ENCODE measurements around the gene AGAP1. TPM values are rescaled to one million over a fixed set of nuclear protein-coding genes. Genes with fewer than 3 reads are reported as not detected.

The AGAP1 gene
- polyA plus RNA-seq, 2 of the 4 experiments (the other 2 are of a cell fraction): 20.2 to 21.9 TPM

DNA sequence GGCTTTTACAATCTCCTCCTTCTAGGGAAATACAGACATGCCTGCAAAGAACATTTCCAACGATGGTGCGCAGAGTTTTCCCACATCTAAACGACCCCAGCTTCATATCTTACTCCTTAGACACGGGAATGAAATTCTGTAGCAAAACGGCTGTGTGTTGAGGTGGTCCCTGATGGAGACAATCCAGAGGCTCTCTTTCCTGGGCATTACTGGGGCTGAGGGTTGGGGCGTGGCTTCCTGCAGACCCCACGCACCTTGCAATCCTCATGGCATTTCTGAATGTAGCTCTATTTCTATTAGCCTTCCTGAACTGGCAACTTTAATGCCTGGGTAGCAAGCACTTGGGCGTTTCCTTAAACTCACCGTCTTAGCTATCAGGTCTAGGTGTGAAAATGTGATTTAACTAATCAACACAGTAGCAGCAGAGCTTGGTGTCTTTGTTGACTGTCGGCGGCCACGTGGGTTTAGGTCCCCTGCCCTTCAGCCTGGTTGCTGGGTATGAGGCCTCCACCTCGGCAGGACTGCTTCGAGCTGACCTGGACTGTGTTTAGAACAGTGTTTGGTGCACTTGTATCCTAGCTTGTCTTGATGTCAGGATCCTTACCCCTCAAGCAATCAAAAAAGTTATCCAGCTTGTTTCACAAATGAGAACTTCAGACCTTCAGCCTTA is 431.5 kb downstream of the AGAP1 start:
- no peaks in the 10 kb centered on the region for H3K9me3 ChIP-seq
- H3K4me1 ChIP-seq: no peaks in the 10 kb centered on the region
- ChIA-PET POLR2A (no interaction called here), CTCF (interaction anchor here (0.7 to 0.8 kb wide), 2 partner anchors 15 to 255 kb away, joined by 3 read pairs; no protein-coding TSS in a partner anchor)
- WGBS (ENCODE audit: missing lambda C conversion rate): 78% methylated on average over 14 of the region's 14 CpGs
- FAIRE-seq (no peak), DNase-seq (ENCODE audit: low read depth in 1 of 2, low spot score in 1 of 2) (no peak), ATAC-seq (no peak)
- no peak overlapping the region for H3K4me2 ChIP-seq
- H3K4me3 ChIP-seq: no peak overlapping the region
- H3K27ac ChIP-seq: no peak overlapping the region
- TF ChIP-seq TFCP2L1 (CRISPR knock-in tag; IDR thresholded peaks at IDR 0.05): no peak
- TF ChIP-seq NFE2L2 (conservative IDR thresholded peaks at IDR 0.05; ENCODE audit: low read length): no peak
- TF ChIP-seq KDM1A (IDR thresholded peaks at IDR 0.05; ENCODE audit: low read depth): no peak
- no peak for TF ChIP-seq RFX5 (IDR thresholded peaks at IDR 0.05)
- no peak for TF ChIP-seq ZC3H11A (IDR thresholded peaks at IDR 0.05)
- TF ChIP-seq NR3C1 (IDR thresholded peaks at IDR 0.05): no peak
- no peak for TF ChIP-seq CBX2 (IDR thresholded peaks at IDR 0.05; ENCODE audit: borderline replicate concordance, low read depth)
- no peak for TF ChIP-seq FOXS1 (CRISPR knock-in tag; IDR thresholded peaks at IDR 0.05)
- no peak for TF ChIP-seq HEYL (CRISPR knock-in tag; IDR thresholded peaks at IDR 0.05)
- no peak for TF ChIP-seq ZSCAN20 (CRISPR knock-in tag; IDR thresholded peaks at IDR 0.05)
- no peak for TF ChIP-seq CTCF (IDR thresholded peaks at IDR 0.05)
- no peak for TF ChIP-seq JUNB (IDR thresholded peaks at IDR 0.05)
- TF ChIP-seq, protein P1, sequence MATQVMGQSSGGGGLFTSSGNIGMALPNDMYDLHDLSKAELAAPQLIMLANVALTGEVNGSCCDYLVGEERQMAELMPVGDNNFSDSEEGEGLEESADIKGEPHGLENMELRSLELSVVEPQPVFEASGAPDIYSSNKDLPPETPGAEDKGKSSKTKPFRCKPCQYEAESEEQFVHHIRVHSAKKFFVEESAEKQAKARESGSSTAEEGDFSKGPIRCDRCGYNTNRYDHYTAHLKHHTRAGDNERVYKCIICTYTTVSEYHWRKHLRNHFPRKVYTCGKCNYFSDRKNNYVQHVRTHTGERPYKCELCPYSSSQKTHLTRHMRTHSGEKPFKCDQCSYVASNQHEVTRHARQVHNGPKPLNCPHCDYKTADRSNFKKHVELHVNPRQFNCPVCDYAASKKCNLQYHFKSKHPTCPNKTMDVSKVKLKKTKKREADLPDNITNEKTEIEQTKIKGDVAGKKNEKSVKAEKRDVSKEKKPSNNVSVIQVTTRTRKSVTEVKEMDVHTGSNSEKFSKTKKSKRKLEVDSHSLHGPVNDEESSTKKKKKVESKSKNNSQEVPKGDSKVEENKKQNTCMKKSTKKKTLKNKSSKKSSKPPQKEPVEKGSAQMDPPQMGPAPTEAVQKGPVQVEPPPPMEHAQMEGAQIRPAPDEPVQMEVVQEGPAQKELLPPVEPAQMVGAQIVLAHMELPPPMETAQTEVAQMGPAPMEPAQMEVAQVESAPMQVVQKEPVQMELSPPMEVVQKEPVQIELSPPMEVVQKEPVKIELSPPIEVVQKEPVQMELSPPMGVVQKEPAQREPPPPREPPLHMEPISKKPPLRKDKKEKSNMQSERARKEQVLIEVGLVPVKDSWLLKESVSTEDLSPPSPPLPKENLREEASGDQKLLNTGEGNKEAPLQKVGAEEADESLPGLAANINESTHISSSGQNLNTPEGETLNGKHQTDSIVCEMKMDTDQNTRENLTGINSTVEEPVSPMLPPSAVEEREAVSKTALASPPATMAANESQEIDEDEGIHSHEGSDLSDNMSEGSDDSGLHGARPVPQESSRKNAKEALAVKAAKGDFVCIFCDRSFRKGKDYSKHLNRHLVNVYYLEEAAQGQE (IDR thresholded peaks at IDR 0.05): no peak
- TF ChIP-seq KDM5A (IDR thresholded peaks at IDR 0.05): no peak

DNA sequence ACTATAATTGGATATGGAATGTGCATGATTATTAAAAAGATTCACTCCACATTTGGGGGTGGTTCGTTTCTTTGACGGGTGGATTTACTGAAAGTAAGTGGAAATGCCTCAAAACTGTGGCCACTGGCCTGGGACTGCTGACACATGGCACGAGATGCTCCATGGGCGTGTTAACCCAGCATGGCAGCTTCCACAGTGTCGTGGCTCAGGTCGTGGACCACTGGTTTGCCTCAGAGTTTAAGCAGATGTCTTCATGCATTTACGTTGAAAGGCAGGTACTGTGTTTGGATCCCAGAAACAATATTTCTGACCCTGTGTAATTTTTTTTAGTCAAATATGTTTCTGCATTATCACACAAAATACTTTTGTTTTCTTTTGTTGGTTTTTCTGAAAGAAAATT is 432.4 kb downstream of the AGAP1 start:
- POLR2A ChIA-PET: no interaction called here
- TF ChIP-seq MAFK (IDR thresholded peaks at IDR 0.05; ENCODE audit: partially characterized antibody) (no peak), PHF8 (IDR thresholded peaks at IDR 0.05; ENCODE audit: borderline replicate concordance, low read depth) (no peak), ELK1 (IDR thresholded peaks at IDR 0.05; ENCODE audit: low read depth, low read length) (no peak), JUNB (IDR thresholded peaks at IDR 0.05) (no peak), POLR2A (IDR thresholded peaks at IDR 0.05; ENCODE audit: low read length) (no peak), HOXB13 (CRISPR knock-in tag; IDR thresholded peaks at IDR 0.05; ENCODE audit: low read depth) (no peak), EP300 (IDR thresholded peaks at IDR 0.05) (no peak), KDM5A (IDR thresholded peaks at IDR 0.05) (no peak), PBX3 (IDR thresholded peaks at IDR 0.05) (no peak), FOSL2 (IDR thresholded peaks at IDR 0.05) (no peak), FOSL2 (CRISPR knock-in tag; IDR thresholded peaks at IDR 0.05) (no peak), NR3C1 (IDR thresholded peaks at IDR 0.05) (no peak), ZSCAN20 (CRISPR knock-in tag; IDR thresholded peaks at IDR 0.05) (no peak)
- TF ChIP-seq, protein P2, sequence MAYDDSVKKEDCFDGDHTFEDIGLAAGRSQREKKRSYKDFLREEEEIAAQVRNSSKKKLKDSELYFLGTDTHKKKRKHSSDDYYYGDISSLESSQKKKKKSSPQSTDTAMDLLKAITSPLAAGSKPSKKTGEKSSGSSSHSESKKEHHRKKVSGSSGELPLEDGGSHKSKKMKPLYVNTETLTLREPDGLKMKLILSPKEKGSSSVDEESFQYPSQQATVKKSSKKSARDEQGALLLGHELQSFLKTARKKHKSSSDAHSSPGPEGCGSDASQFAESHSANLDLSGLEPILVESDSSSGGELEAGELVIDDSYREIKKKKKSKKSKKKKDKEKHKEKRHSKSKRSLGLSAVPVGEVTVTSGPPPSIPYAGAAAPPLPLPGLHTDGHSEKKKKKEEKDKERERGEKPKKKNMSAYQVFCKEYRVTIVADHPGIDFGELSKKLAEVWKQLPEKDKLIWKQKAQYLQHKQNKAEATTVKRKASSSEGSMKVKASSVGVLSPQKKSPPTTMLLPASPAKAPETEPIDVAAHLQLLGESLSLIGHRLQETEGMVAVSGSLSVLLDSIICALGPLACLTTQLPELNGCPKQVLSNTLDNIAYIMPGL (CRISPR knock-in tag; IDR thresholded peaks at IDR 0.05; ENCODE audit: borderline replicate concordance): no peak
- TF ChIP-seq, protein P3, sequence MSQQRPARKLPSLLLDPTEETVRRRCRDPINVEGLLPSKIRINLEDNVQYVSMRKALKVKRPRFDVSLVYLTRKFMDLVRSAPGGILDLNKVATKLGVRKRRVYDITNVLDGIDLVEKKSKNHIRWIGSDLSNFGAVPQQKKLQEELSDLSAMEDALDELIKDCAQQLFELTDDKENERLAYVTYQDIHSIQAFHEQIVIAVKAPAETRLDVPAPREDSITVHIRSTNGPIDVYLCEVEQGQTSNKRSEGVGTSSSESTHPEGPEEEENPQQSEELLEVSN (IDR thresholded peaks at IDR 0.05; ENCODE audit: borderline replicate concordance, low read depth): no peak
- 88% methylated on average over 7 of the region's 7 CpGs for WGBS (ENCODE audit: missing lambda C conversion rate)
- Histone ChIP-seq H3K9me3 (no peaks in the 10 kb centered on the region), H3K27ac (no peak overlapping the region), H3K4me3 (no peak overlapping the region), H3K4me1 (no peaks in the 10 kb centered on the region), H3K4me2 (no peak overlapping the region)
- FAIRE-seq (no peak), ATAC-seq (no peak), DNase-seq (ENCODE audit: low read depth in 1 of 2, low spot score in 1 of 2) (no peak)
- CTCF ChIA-PET: no interaction called here

Measured in A549 (cell line).